ENCODE measurements around the gene PPP2CA.
A peak's percentile ranks its signal among the peaks of the same experiment; 100 is the strongest.
"Not testable (repeated sequence)": the region's sequence is repeated elsewhere in the genome, so short reads cannot be mapped to it uniquely, and the experiment has no call there.

Gene PPP2CA

GRCh38 chr5:134188092-134188491, 37.8 kb downstream of the PPP2CA start:
- no peak for DNase-seq

DNA sequence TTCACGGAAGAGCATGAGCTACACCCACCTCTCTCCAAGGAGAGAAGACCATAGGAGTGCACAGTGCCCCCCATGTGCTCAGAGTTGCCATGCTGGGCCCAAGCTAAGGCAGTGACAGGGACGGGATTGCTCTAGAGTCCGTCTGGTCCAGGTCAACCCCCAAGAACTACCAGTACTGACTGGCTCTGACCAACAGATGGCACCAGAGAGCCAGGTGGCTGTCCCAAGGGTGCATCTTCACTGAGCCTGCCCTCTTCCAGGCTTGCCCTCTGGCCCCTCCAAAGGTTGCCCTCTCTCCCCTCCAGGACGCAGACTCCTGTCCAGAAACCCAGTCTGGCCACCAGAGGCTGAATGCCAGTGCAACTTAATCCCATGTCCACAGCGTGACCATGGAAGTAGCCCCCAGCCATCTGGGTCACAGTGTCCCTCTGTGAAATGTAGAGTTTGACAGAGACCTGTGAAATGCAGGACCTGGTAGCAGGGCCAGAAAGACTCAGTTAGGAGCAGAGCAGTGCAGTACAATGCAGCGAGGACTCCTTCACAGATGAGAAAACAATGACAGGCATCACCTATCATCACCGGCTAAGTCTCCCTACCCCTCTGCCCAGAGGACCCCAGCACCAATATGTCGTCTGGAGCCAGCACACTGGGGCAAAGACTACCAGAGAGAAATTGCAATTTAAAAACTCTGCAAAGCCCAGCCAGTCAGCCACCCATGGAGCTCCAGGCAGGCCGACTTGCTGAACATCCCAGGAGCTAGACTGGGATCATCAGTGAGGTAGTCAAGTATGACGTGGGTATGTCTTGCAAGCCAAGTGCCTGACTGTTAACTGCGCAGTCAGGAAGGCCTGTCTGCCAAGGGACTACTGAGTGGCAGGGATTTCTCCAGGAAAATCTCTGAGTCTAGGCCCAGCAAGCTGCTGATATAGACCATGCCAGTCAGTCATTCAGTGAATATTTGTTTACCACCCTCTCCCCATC, 41.4 kb downstream of the PPP2CA start:
- DNase-seq, result peak; percentile 83

GRCh38 chr5:134183481-134183880, 42.4 kb downstream of the PPP2CA start:
- no peak for DNase-seq

GRCh38 chr5:134178096-134178419, 47.8 kb downstream of the PPP2CA start:
- DNase-seq, result no peak

DNA sequence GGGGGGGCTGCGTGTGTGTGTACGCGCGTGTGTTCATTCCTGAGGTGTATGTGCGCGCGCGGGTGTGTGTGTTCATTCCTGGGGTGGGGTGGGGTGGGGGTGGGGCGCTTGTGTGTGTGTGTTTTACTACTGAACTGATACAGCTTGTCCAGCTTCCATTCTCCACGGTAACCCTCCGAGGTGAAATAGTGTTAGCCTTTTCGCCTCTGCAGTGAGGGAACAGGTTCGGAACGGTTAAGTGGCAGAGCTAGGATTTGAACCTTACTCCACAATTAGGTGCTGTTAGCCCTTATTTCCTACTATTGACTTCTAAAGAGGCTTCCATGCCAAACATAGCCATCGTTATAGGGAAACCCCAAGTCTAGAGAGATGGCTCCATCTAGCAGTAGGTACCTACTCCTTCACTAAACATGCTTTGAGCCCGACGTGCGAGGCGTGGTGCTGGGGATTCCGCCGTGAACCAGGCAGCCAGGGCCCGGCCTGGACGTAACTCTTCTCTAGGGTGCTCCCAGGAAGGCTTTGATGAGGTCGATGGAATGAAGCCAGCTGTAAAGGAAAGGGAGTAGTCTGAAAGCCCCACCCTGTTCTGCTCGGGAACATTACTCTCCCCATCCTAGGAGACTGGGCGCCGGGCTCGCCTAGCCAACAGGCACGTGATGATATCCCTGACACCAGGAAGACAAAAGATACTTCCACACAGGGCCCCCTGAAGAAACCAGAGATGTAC, 48.3 kb downstream of the PPP2CA start:
- DNase-seq, result no peak

- peak; percentile 89 for DNase-seq
Measured at GRCh38 chr5:134176511-134177368, 49.1 kb downstream of the PPP2CA start, which contains the start of gene SKP1. TSS of gene SKP1 (minus strand) at chr5:134176950. CDS start at chr5:134174022, 2,928 bp downstream.

GRCh38 chr5:134175921-134176510, 49.9 kb downstream of the PPP2CA start:
- no peak for DNase-seq

- DNase-seq, result no peak
Measured at GRCh38 chr5:134174841-134175839, 50.7 kb downstream of the PPP2CA start.

GRCh38 chr5:134171972-134172371, 53.9 kb downstream of the PPP2CA start:
- no peak for DNase-seq

DNA sequence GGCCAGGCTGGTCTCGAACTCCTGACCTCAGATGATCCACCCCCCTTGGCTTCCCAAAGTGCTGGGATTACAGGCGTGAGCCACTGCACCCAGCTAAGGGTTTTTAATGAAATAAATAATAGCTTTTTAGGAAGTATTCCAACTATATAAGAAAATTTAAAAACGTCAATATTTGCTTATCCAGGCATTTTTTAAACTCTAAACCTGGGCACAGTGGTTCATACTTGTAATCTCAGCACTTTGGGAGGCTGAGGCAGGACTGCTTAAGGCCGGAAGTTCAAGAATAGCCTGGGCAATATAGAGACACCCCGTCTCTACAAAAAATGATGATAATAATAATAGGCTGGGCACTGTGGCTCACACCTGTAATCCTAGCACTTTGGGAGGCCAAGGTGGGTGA, 63.3 kb downstream of the PPP2CA start:
- DNase-seq, result no peak

GRCh38 chr5:134161513-134162395, 64.1 kb downstream of the PPP2CA start:
- DNase-seq, result no peak

DNA sequence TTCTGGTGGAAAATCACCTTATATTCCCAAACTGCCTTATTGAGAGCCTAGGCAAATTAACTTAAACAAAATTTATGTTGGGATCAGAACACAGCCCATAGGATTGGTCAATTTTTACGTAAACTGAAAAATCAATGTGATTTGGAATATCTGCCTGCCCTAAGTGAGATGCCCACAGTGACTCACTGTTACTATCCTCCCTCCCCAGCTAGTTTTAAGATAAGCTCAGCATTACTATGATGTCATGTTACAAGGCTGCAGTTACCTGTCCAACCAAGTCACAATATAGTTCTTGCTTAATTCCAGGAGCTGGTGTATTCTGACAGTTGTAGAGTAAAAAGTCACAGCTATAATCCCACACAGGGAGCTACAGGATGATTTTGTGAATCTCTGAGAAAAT, 72.2 kb downstream of the PPP2CA start:
- no peak for DNase-seq

GRCh38 chr5:134153241-134153640, 72.6 kb downstream of the PPP2CA start:
- no peak for DNase-seq

DNA sequence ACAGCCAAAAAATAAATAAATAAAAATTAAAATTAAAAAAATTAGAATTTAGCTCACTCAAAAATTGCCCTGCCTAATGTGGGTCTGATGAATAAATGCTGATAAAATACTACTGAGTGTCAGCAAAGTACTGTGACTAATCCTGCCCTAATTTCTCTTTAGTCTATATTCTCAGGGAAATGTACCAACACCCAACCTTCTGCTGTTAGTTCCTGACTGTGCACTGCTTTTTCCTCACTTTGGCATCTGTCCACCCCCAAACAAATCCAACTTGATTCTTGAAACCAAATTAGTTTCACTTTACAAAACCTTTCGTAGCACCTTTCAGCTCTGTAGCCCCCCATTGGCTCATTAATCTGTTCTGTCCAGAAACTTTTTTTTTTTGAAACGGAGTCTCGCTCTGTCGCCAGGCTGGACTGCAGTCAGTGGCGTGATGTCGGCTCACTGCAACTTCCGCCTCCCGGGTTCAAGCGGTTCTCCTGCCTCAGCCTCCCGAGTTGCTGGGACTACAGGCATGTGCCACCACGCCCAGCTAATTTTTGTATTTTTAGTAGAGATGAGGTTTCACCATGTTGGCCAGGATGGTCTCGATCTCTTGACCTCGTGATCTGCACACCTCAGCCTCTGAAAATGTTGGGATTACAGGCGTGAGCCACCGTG, 73.6 kb downstream of the PPP2CA start:
- DNase-seq, result not testable (repeated sequence)

GRCh38 chr5:134151723-134152122, 74.2 kb downstream of the PPP2CA start:
- DNase-seq, result no peak

DNA sequence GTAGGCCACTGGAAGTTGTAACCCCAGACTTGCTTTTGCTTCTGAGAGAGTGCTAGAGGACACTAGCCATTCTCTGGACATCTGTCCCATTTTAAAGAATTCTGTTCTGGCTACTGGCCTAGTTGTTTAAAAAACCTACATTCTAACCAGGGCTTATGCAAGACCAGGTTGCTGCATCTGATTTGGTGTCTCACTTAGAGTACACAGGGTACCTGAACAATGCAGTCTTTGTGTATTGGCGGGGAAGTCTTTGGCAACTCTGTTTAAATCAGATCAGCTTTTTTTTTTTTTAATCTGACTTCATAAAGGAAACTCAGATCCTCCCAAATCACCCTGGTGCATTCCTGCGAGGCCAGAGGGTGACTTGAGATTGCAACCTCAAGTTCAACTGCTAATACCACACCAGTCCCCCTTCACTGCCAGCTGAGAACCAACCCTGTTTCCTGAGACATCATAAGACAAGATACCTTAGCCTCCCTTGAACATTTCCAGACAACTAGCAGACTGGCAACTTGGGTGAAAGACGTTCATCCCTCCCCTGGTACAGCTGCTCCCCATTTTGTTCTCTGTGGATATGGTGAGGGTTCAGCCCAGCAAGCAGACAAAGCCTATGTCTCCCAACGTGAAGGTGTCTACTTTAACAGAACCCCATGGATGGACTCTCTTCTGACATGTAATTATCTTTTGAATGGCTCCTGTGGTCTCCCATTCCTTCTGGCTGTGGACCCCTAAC, 76.1 kb downstream of the PPP2CA start:
- no peak for DNase-seq

- no peak for DNase-seq
Measured at GRCh38 chr5:134148986-134149539, 76.8 kb downstream of the PPP2CA start.

DNA sequence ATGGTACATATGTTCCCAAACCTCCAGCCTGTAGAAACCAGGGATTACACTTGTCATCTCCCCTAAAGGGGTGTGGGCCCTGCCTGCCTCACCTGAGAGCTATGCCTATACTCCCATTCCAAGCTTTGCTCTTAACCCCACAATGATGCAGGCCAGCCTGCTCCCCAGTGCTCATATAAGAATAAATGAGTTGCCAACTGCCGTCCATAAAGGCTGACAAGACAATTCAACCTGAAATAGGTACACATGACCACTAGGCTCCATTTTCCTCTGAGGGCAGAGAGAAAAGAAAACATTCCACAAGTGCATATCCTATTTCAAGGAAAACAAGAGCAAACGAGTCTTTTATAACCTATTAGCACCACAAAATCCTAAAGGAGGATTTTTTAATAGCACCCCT, 77.6 kb downstream of the PPP2CA start:
- no peak for DNase-seq
